DMS153 treated with DMSO at 0.1 percent for 48 hours (cell line): ENCODE data around the gene OMA1.

ENCODE experiments used
- DNase-seq: peaks from one replicate; lab custom pipeline; 2025; ENCODE audit not compliant: unreplicated experiment; lab: John Stamatoyannopoulos, UW

The OMA1 gene

DNA sequence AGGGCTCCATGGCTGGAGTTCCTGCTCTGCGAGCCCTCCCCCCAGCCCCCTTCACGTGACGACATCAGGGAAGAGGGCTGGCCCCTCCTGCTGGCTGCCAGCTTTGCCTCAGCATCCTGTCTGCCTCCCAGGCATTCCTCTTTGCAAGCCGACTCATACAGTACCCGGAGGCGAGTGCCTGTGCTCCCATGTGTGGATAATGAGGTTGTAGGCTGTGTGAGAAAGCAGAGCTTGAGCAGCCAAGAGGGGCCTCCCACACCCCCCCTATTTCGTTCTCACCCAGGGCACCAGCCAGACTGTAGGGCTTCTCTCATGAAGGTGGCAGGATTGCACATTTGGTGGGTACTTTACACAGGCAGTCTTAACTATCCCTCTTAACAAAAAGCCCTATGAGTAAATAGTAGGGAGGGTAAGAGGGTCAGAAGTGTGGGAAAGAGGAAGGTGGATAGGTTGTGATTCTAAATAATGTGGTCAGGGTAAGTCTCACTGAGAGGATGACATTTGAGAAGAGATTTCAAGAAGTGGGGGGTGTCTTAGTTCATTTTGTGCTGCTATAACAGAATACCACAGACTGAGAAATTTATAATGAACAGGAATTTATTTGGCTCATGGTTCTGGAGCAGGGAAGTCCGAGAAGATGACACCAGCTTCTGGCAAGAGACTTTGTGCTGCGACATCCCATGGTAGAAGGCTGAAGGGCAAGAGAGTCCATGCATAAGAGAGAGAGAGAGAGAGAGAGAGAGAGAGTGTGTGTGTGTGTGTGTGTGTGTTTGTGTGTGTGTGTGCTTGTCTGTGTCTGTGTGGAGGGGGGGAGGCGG is 113.5 kb downstream of the OMA1 start:
- DNase-seq = no peak

DNA sequence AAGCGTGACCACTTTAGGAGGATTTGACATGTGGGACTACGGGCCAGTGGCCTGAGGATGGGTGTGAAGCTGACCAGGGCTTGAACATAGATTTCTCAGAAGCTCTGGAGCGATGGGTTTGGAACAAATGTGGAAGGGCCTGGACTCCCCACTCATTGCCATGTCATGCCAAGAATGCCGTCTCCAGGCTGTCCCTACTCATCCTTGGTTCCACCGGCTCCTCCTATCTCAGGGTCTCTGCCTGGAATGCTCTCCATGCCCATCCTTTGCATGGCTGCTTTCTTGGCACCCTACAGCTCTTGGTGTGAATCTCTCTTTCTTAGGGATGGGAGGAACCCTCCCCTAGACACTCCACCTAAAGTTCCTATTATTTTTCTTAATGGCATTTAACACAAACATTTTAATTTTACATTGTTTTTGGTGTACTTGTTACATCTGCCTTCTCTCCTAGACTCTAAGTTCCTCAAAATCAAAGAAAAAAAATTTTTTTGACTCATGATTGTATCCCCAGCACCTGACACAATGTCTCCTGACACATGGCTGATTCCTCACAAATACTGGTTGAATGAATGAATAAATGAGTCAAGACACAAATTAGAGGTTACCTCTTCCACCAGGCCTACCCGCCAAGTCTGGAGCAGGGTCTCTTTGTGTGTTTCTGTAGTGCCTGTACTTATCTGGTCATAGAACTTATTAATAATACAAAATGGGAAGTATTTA is 114.5 kb downstream of the OMA1 start:
- no peak for DNase-seq
